Activated CD8-positive, alpha-beta memory T cell treated with anti-CD3 and anti-CD28 coated beads, Interleukin-2, amount 10 ng/mL, durations not matched to agents 7 days and 5 days (primary cell): Measurements from ENCODE around the gene PNN. TPM values are rescaled to one million over a fixed set of nuclear protein-coding genes. Genes with fewer than 3 reads are reported as not detected.
A peak's percentile ranks its signal among the peaks of the same experiment; 100 is the strongest.
"Not testable (repeated sequence)": the region's sequence is repeated elsewhere in the genome, so short reads cannot be mapped to it uniquely, and the experiment has no call there.

Source experiments
- ATAC-seq: fragments of 150-1000 bp; cut with Tn5 transposase; one replicate; pipeline ENCODE4 v1.10.0; 2021; ENCODE audit warnings: moderate library complexity
- CTCF ChIA-PET: fragments of 350-600 bp; sonication (Branson Sonifier 250); formaldehyde crosslinking; loops from one replicate; lab custom pipeline; 2021; ENCODE audit warnings: antibody characterized with exemption; lab: Charles Lee
- DNase-seq: peaks from one replicate; pipeline ENCODE4 v3.0.0-alpha.2; 2020
- H3K27ac Mint-ChIP-seq: one replicate; pipeline ENCODE4 v1.8.0; 2021; ENCODE audit warnings: mild to moderate bottlenecking, mixed read lengths
- H3K27me3 Mint-ChIP-seq: one replicate; pipeline ENCODE4 v1.8.0; 2021; ENCODE audit warnings: mixed read lengths
- H3K36me3 Mint-ChIP-seq: one replicate; pipeline ENCODE4 v1.8.0; 2021; ENCODE audit warnings: mild to moderate bottlenecking, mixed read lengths
- H3K4me1 Mint-ChIP-seq: one replicate; pipeline ENCODE4 v1.8.0; 2021; ENCODE audit warnings: mixed read lengths
- H3K4me3 Mint-ChIP-seq: one replicate; pipeline ENCODE4 v1.8.0; 2021; ENCODE audit warnings: mild to moderate bottlenecking, moderate library complexity, mixed read lengths
- H3K9me3 Mint-ChIP-seq: one replicate; pipeline ENCODE4 v1.8.0; 2022; ENCODE audit warnings: low read depth, mixed read lengths
- total RNA-seq, 2 experiments: library from RNA; stranded (reverse); gene quantifications; one replicate each; pipeline ENCODE4 v1.2.3, GENCODE V29; 2021

PNN gene
- total RNA-seq, result 100 to 1,000 TPM in 1 of 2 experiments, 10 to 100 TPM in 1; 96.2 to 133 TPM

GRCh38 chr14:39174560-39175444 is at the start of gene PNN:
PNN (plus strand) TSS chr14:39175254; CDS start chr14:39175280, 26 bp downstream.
- H3K9me3 Mint-ChIP-seq, result no peaks in the 10 kb centered on the region
- H3K4me3 Mint-ChIP-seq, result peak within 1 kb of the TSS; percentile 95
- H3K27me3 Mint-ChIP-seq, result no peaks in the 10 kb centered on the region
- DNase-seq (peak; percentile 99), ATAC-seq (peak; percentile 91)
- H3K36me3 Mint-ChIP-seq, result peaks cover 41% of the 10 kb centered on the region
- H3K27ac Mint-ChIP-seq, result peak within 1 kb of the TSS; percentile 100
- peaks cover 51% of the 10 kb centered on the region for H3K4me1 Mint-ChIP-seq
- CTCF ChIA-PET, result interaction anchor here (1.0 to 1.8 kb wide), 3 partner anchors 15 to 93 kb away, joined by 3 to 4 read pairs (median 4); no protein-coding TSS in a partner anchor

GRCh38 chr14:39137835-39138234 is 37.2 kb upstream of the PNN start:
- not testable (repeated sequence) for ATAC-seq, H3K27me3 Mint-ChIP-seq, H3K9me3 Mint-ChIP-seq, H3K27ac Mint-ChIP-seq, H3K4me3 Mint-ChIP-seq, H3K4me1 Mint-ChIP-seq, DNase-seq
- H3K36me3 Mint-ChIP-seq, result peaks cover 55% of the 10 kb centered on the region
- CTCF ChIA-PET, result interaction anchor here (0.6 to 1.5 kb wide), 2 partner anchors 52 to 289 kb away, joined by 3 read pairs; no protein-coding TSS in a partner anchor

GRCh38 chr14:39138440-39138839 is 36.6 kb upstream of the PNN start:
- H3K4me3 Mint-ChIP-seq, result no peak overlapping the region

GRCh38 chr14:39140170-39140569 is 34.9 kb upstream of the PNN start:
- peak overlapping the region; percentile 3 for H3K27ac Mint-ChIP-seq
- H3K27me3 Mint-ChIP-seq, result no peaks in the 10 kb centered on the region
- DNase-seq (no peak), ATAC-seq (no peak)
- peaks cover 2% of the 10 kb centered on the region for H3K9me3 Mint-ChIP-seq
- no peaks in the 10 kb centered on the region for H3K4me1 Mint-ChIP-seq
- CTCF ChIA-PET, result interaction anchor here (1.0 kb wide), 1 partner anchor 273 kb away, joined by 3 read pairs; no protein-coding TSS in a partner anchor
- peaks cover 48% of the 10 kb centered on the region for H3K36me3 Mint-ChIP-seq
- H3K4me3 Mint-ChIP-seq, result no peak overlapping the region

More at GRCh38 chr14:39138440-39138839, 36.6 kb upstream of the PNN start:
- Mint-ChIP-seq H3K27ac (no peak overlapping the region), H3K36me3 (peaks cover 58% of the 10 kb centered on the region), H3K27me3 (no peaks in the 10 kb centered on the region), H3K9me3 (peaks cover 2% of the 10 kb centered on the region), H3K4me1 (no peaks in the 10 kb centered on the region)
- ATAC-seq (no peak), DNase-seq (no peak)
- CTCF ChIA-PET, result no interaction called here

GRCh38 chr14:39141623-39142022 is 33.4 kb upstream of the PNN start:
- H3K36me3 Mint-ChIP-seq, result peaks cover 44% of the 10 kb centered on the region
- H3K4me1 Mint-ChIP-seq, CTCF ChIA-PET, H3K27me3 Mint-ChIP-seq, H3K27ac Mint-ChIP-seq, DNase-seq, H3K9me3 Mint-ChIP-seq, H3K4me3 Mint-ChIP-seq, ATAC-seq: not testable (repeated sequence)

GRCh38 chr14:39143226-39143625 is 31.8 kb upstream of the PNN start:
- H3K27me3 Mint-ChIP-seq, ATAC-seq, H3K27ac Mint-ChIP-seq, DNase-seq, H3K4me3 Mint-ChIP-seq, H3K4me1 Mint-ChIP-seq, CTCF ChIA-PET, H3K9me3 Mint-ChIP-seq: not testable (repeated sequence)
- peaks cover 50% of the 10 kb centered on the region for H3K36me3 Mint-ChIP-seq

GRCh38 chr14:39145266-39145966 is 29.6 kb upstream of the PNN start:
- CTCF ChIA-PET, result no interaction called here
- Mint-ChIP-seq H3K4me3 (no peak overlapping the region), H3K4me1 (no peaks in the 10 kb centered on the region), H3K27me3 (no peaks in the 10 kb centered on the region), H3K9me3 (peaks cover 2% of the 10 kb centered on the region), H3K27ac (no peak overlapping the region), H3K36me3 (peaks cover 47% of the 10 kb centered on the region)
- ATAC-seq (no peak), DNase-seq (no peak)

GRCh38 chr14:39154594-39155189 is 20.4 kb upstream of the PNN start:
- H3K36me3 Mint-ChIP-seq, result peaks cover 30% of the 10 kb centered on the region
- no peak for DNase-seq
- no peak overlapping the region for H3K27ac Mint-ChIP-seq
- H3K4me3 Mint-ChIP-seq, result no peak overlapping the region
- no peaks in the 10 kb centered on the region for H3K27me3 Mint-ChIP-seq
- peaks cover 6% of the 10 kb centered on the region for H3K4me1 Mint-ChIP-seq
- ATAC-seq, result no peak
- no peaks in the 10 kb centered on the region for H3K9me3 Mint-ChIP-seq
- CTCF ChIA-PET, result interaction anchor here (1.1 kb wide), 1 partner anchor 15 kb away, joined by 3 read pairs; the partner anchor contains the start of gene TRAPPC6B

GRCh38 chr14:39157491-39157890 is 17.6 kb upstream of the PNN start:
- H3K4me1 Mint-ChIP-seq, result peaks cover 10% of the 10 kb centered on the region
- no peak overlapping the region for H3K4me3 Mint-ChIP-seq
- peaks cover 36% of the 10 kb centered on the region for H3K36me3 Mint-ChIP-seq
- no peaks in the 10 kb centered on the region for H3K9me3 Mint-ChIP-seq
- CTCF ChIA-PET, result interaction anchor here (0.7 to 0.9 kb wide), 2 partner anchors 13 to 69 kb away, joined by 3 to 4 read pairs; partner anchors contain the start of gene TRAPPC6B
- H3K27me3 Mint-ChIP-seq, result no peaks in the 10 kb centered on the region
- no peak for DNase-seq
- H3K27ac Mint-ChIP-seq, result no peak overlapping the region
- ATAC-seq, result no peak

GRCh38 chr14:39158222-39158858 is 16.7 kb upstream of the PNN start:
- Mint-ChIP-seq H3K36me3 (peaks cover 40% of the 10 kb centered on the region), H3K9me3 (no peaks in the 10 kb centered on the region), H3K4me1 (peaks cover 13% of the 10 kb centered on the region), H3K4me3 (no peak overlapping the region), H3K27ac (no peak overlapping the region), H3K27me3 (no peaks in the 10 kb centered on the region)
- CTCF ChIA-PET, result interaction anchor here (0.9 kb wide), 1 partner anchor 12 kb away, joined by 3 read pairs; the partner anchor contains the start of gene TRAPPC6B
- no peak for ATAC-seq
- DNase-seq, result no peak

- H3K4me1 Mint-ChIP-seq, result peaks cover 18% of the 10 kb centered on the region
- DNase-seq (no peak), ATAC-seq (no peak)
- no peak overlapping the region for H3K4me3 Mint-ChIP-seq
- H3K36me3 Mint-ChIP-seq, result peaks cover 47% of the 10 kb centered on the region
- no peak overlapping the region for H3K27ac Mint-ChIP-seq
- no peaks in the 10 kb centered on the region for H3K9me3 Mint-ChIP-seq
- H3K27me3 Mint-ChIP-seq, result no peaks in the 10 kb centered on the region
- CTCF ChIA-PET, result no interaction called here
Measured at GRCh38 chr14:39160494-39160893, 14.6 kb upstream of the PNN start.

GRCh38 chr14:39167797-39168320 is 7.2 kb upstream of the PNN start:
- peak overlapping the region; percentile 87 for H3K4me3 Mint-ChIP-seq
- H3K27me3 Mint-ChIP-seq, ATAC-seq, H3K9me3 Mint-ChIP-seq, DNase-seq, H3K27ac Mint-ChIP-seq: not testable (repeated sequence)
- peaks cover 44% of the 10 kb centered on the region for H3K4me1 Mint-ChIP-seq
- peaks cover 25% of the 10 kb centered on the region for H3K36me3 Mint-ChIP-seq
- CTCF ChIA-PET, result interaction anchor here (1.1 to 1.3 kb wide), 3 partner anchors 25 to 259 kb away, joined by 3 to 4 read pairs (median 3); no protein-coding TSS in a partner anchor
